ENCODE measurements around the gene SNX20.

The SNX20 gene

GRCh38 chr16:50712560-50712898 is 31.4 kb upstream of the SNX20 start:
- no peaks in the 10 kb centered on the region for H3K4me1 ChIP-seq (ENCODE audit: control insufficient read depth, insufficient read depth, low read length)
- no peak overlapping the region for H3K27ac ChIP-seq (ENCODE audit: low read depth, low read length)
- H3K9ac ChIP-seq (ENCODE audit: low read length) = no peak overlapping the region

GRCh38 chr16:50711862-50712559 is 30.9 kb upstream of the SNX20 start:
- Histone ChIP-seq H3K4me1 (ENCODE audit: control insufficient read depth, insufficient read depth, low read length) (no peaks in the 10 kb centered on the region), H3K36me3 (ENCODE audit: control insufficient read depth, insufficient read depth, low read length) (no peaks in the 10 kb centered on the region), H3K27me3 (ENCODE audit: control insufficient read depth, insufficient read depth, low read length) (no peaks in the 10 kb centered on the region), H3K9ac (ENCODE audit: low read length) (no peak overlapping the region), H3K27ac (ENCODE audit: low read depth, low read length) (peak overlapping the region; percentile 37), H3K4me3 (ENCODE audit: low read length) (no peak overlapping the region)

More at GRCh38 chr16:50712560-50712898, 31.4 kb upstream of the SNX20 start:
- no peak overlapping the region for H3K4me3 ChIP-seq (ENCODE audit: low read length)
- H3K27me3 ChIP-seq (ENCODE audit: control insufficient read depth, insufficient read depth, low read length) = no peaks in the 10 kb centered on the region
- H3K36me3 ChIP-seq (ENCODE audit: control insufficient read depth, insufficient read depth, low read length) = no peaks in the 10 kb centered on the region

- H3K36me3 ChIP-seq (ENCODE audit: control insufficient read depth, insufficient read depth, low read length) = no peaks in the 10 kb centered on the region
- no peaks in the 10 kb centered on the region for H3K4me1 ChIP-seq (ENCODE audit: control insufficient read depth, insufficient read depth, low read length)
- no peak overlapping the region for H3K27ac ChIP-seq (ENCODE audit: low read depth, low read length)
- no peak overlapping the region for H3K9ac ChIP-seq (ENCODE audit: low read length)
- no peaks in the 10 kb centered on the region for H3K27me3 ChIP-seq (ENCODE audit: control insufficient read depth, insufficient read depth, low read length)
- no peak overlapping the region for H3K4me3 ChIP-seq (ENCODE audit: low read length)
Measured at GRCh38 chr16:50711040-50711439, 29.9 kb upstream of the SNX20 start.

- no peaks in the 10 kb centered on the region for H3K4me1 ChIP-seq (ENCODE audit: control insufficient read depth, insufficient read depth, low read length)
- no peak overlapping the region for H3K9ac ChIP-seq (ENCODE audit: low read length)
- no peak overlapping the region for H3K4me3 ChIP-seq (ENCODE audit: low read length)
- H3K36me3 ChIP-seq (ENCODE audit: control insufficient read depth, insufficient read depth, low read length) = no peaks in the 10 kb centered on the region
- no peak overlapping the region for H3K27ac ChIP-seq (ENCODE audit: low read depth, low read length)
- no peaks in the 10 kb centered on the region for H3K27me3 ChIP-seq (ENCODE audit: control insufficient read depth, insufficient read depth, low read length)
Measured at GRCh38 chr16:50709980-50710379, 28.9 kb upstream of the SNX20 start.

GRCh38 chr16:50709061-50709684 is 28.1 kb upstream of the SNX20 start:
- no peak overlapping the region for H3K4me3 ChIP-seq (ENCODE audit: low read length)
- H3K4me1 ChIP-seq (ENCODE audit: control insufficient read depth, insufficient read depth, low read length) = no peaks in the 10 kb centered on the region
- no peak overlapping the region for H3K9ac ChIP-seq (ENCODE audit: low read length)
- H3K27ac ChIP-seq (ENCODE audit: low read depth, low read length) = no peak overlapping the region
- no peaks in the 10 kb centered on the region for H3K27me3 ChIP-seq (ENCODE audit: control insufficient read depth, insufficient read depth, low read length)
- H3K36me3 ChIP-seq (ENCODE audit: control insufficient read depth, insufficient read depth, low read length) = no peaks in the 10 kb centered on the region

- Histone ChIP-seq H3K36me3 (ENCODE audit: control insufficient read depth, insufficient read depth, low read length) (no peaks in the 10 kb centered on the region), H3K27me3 (ENCODE audit: control insufficient read depth, insufficient read depth, low read length) (no peaks in the 10 kb centered on the region), H3K9ac (ENCODE audit: low read length) (no peak overlapping the region), H3K4me3 (ENCODE audit: low read length) (no peak overlapping the region), H3K27ac (ENCODE audit: low read depth, low read length) (no peak overlapping the region), H3K4me1 (ENCODE audit: control insufficient read depth, insufficient read depth, low read length) (no peaks in the 10 kb centered on the region)
Measured at GRCh38 chr16:50708373-50709060, 27.4 kb upstream of the SNX20 start.

GRCh38 chr16:50706250-50706649 is 25.1 kb upstream of the SNX20 start:
- H3K36me3 ChIP-seq (ENCODE audit: control insufficient read depth, insufficient read depth, low read length) = no peaks in the 10 kb centered on the region
- H3K9ac ChIP-seq (ENCODE audit: low read length) = no peak overlapping the region

GRCh38 chr16:50705436-50706110 is 24.5 kb upstream of the SNX20 start:
- Histone ChIP-seq H3K4me1 (ENCODE audit: control insufficient read depth, insufficient read depth, low read length) (no peaks in the 10 kb centered on the region), H3K27me3 (ENCODE audit: control insufficient read depth, insufficient read depth, low read length) (no peaks in the 10 kb centered on the region), H3K9ac (ENCODE audit: low read length) (no peak overlapping the region), H3K36me3 (ENCODE audit: control insufficient read depth, insufficient read depth, low read length) (no peaks in the 10 kb centered on the region), H3K27ac (ENCODE audit: low read depth, low read length) (no peak overlapping the region), H3K4me3 (ENCODE audit: low read length) (no peak overlapping the region)

More at GRCh38 chr16:50706250-50706649, 25.1 kb upstream of the SNX20 start:
- Histone ChIP-seq H3K27ac (ENCODE audit: low read depth, low read length) (no peak overlapping the region), H3K4me1 (ENCODE audit: control insufficient read depth, insufficient read depth, low read length) (no peaks in the 10 kb centered on the region), H3K27me3 (ENCODE audit: control insufficient read depth, insufficient read depth, low read length) (no peaks in the 10 kb centered on the region), H3K4me3 (ENCODE audit: low read length) (no peak overlapping the region)

- H3K4me1 ChIP-seq (ENCODE audit: control insufficient read depth, insufficient read depth, low read length) = no peaks in the 10 kb centered on the region
- no peaks in the 10 kb centered on the region for H3K27me3 ChIP-seq (ENCODE audit: control insufficient read depth, insufficient read depth, low read length)
- H3K36me3 ChIP-seq (ENCODE audit: control insufficient read depth, insufficient read depth, low read length) = no peaks in the 10 kb centered on the region
- no peak overlapping the region for H3K4me3 ChIP-seq (ENCODE audit: low read length)
- H3K27ac ChIP-seq (ENCODE audit: low read depth, low read length) = no peak overlapping the region
- H3K9ac ChIP-seq (ENCODE audit: low read length) = no peak overlapping the region
Measured at GRCh38 chr16:50704245-50704644, 23.1 kb upstream of the SNX20 start.

- H3K4me3 ChIP-seq (ENCODE audit: low read length) = no peak overlapping the region
- H3K9ac ChIP-seq (ENCODE audit: low read length) = no peak overlapping the region
- H3K27ac ChIP-seq (ENCODE audit: low read depth, low read length) = no peak overlapping the region
- H3K36me3 ChIP-seq (ENCODE audit: control insufficient read depth, insufficient read depth, low read length) = no peaks in the 10 kb centered on the region
- H3K27me3 ChIP-seq (ENCODE audit: control insufficient read depth, insufficient read depth, low read length) = no peaks in the 10 kb centered on the region
- H3K4me1 ChIP-seq (ENCODE audit: control insufficient read depth, insufficient read depth, low read length) = peaks cover under 1% of the 10 kb centered on the region
Measured at GRCh38 chr16:50702725-50703124, 21.6 kb upstream of the SNX20 start.

- peaks cover 13% of the 10 kb centered on the region for H3K4me1 ChIP-seq (ENCODE audit: control insufficient read depth, insufficient read depth, low read length)
- no peak overlapping the region for H3K9ac ChIP-seq (ENCODE audit: low read length)
- no peak overlapping the region for H3K27ac ChIP-seq (ENCODE audit: low read depth, low read length)
- H3K4me3 ChIP-seq (ENCODE audit: low read length) = no peak overlapping the region
- no peaks in the 10 kb centered on the region for H3K27me3 ChIP-seq (ENCODE audit: control insufficient read depth, insufficient read depth, low read length)
- H3K36me3 ChIP-seq (ENCODE audit: control insufficient read depth, insufficient read depth, low read length) = no peaks in the 10 kb centered on the region
Measured at GRCh38 chr16:50699326-50700159, 18.4 kb upstream of the SNX20 start.
